Activated B cell treated with CpG ODN at 0.5 μM for 24 hours (primary cell): ENCODE measurements around the gene TREML2. TPM values are rescaled to one million over a fixed set of nuclear protein-coding genes. Genes with fewer than 3 reads are reported as not detected.
"Not testable (repeated sequence)": the region's sequence is repeated elsewhere in the genome, so short reads cannot be mapped to it uniquely, and the experiment has no call there.

Source experiments
- ATAC-seq: fragments of 200-7000 bp; cut with Tn5 transposase; one replicate; pipeline ENCODE4 v1.10.0; 2021; ENCODE audit warnings: low read depth, mild to moderate bottlenecking, moderate library complexity
- CTCF ChIA-PET: fragments of 350-600 bp; sonication (Branson Sonifier 250); formaldehyde crosslinking; loops from one replicate; lab custom pipeline; 2021; ENCODE audit warnings: antibody characterized with exemption; lab: Charles Lee
- POLR2A ChIA-PET: fragments of 350-600 bp; sonication (Branson Sonifier 250); formaldehyde crosslinking; loops from one replicate; lab custom pipeline; 2021; ENCODE audit warnings: antibody characterized with exemption; lab: Charles Lee
- DNase-seq: peaks from one replicate; pipeline ENCODE4 v3.0.0; 2022
- H3K27ac Mint-ChIP-seq: one replicate; pipeline ENCODE4 v1.8.0; 2020; ENCODE audit warnings: mixed read lengths
- H3K27me3 Mint-ChIP-seq: one replicate; pipeline ENCODE4 v1.8.0; 2021; ENCODE audit warnings: mixed read lengths
- H3K36me3 Mint-ChIP-seq: one replicate; pipeline ENCODE4 v1.8.0; 2021; ENCODE audit warnings: low read depth, mixed read lengths
- H3K4me1 Mint-ChIP-seq: one replicate; pipeline ENCODE4 v1.8.0; 2021; ENCODE audit warnings: mixed read lengths
- H3K4me3 Mint-ChIP-seq: one replicate; pipeline ENCODE4 v1.8.0; 2020; ENCODE audit warnings: mild to moderate bottlenecking, mixed read lengths
- H3K9me3 Mint-ChIP-seq: one replicate; pipeline ENCODE4 v1.8.0; 2020; ENCODE audit warnings: mixed read lengths
- intact Hi-C: fragments of 100-400 bp; cut with micrococcal nuclease; formaldehyde crosslinking; loops from one replicate; pipeline ENCODE4 v1.15.1; 2024
- total RNA-seq: library from RNA; stranded (reverse); gene quantifications from 2 replicates; pipeline ENCODE4 v1.2.3, GENCODE V29; 2022
- TF ChIP-seq, protein P1 (sequence below): fragments of 200-600 bp; IDR thresholded peaks from one replicate; pipeline ENCODE4 v1.8.0; 2022; ENCODE audit warnings: antibody characterized with exemption, mild to moderate bottlenecking

TREML2 gene, protein sequence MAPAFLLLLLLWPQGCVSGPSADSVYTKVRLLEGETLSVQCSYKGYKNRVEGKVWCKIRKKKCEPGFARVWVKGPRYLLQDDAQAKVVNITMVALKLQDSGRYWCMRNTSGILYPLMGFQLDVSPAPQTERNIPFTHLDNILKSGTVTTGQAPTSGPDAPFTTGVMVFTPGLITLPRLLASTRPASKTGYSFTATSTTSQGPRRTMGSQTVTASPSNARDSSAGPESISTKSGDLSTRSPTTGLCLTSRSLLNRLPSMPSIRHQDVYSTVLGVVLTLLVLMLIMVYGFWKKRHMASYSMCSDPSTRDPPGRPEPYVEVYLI
- 10.2 and 10.3 TPM in 2 replicates for total RNA-seq

DNA sequence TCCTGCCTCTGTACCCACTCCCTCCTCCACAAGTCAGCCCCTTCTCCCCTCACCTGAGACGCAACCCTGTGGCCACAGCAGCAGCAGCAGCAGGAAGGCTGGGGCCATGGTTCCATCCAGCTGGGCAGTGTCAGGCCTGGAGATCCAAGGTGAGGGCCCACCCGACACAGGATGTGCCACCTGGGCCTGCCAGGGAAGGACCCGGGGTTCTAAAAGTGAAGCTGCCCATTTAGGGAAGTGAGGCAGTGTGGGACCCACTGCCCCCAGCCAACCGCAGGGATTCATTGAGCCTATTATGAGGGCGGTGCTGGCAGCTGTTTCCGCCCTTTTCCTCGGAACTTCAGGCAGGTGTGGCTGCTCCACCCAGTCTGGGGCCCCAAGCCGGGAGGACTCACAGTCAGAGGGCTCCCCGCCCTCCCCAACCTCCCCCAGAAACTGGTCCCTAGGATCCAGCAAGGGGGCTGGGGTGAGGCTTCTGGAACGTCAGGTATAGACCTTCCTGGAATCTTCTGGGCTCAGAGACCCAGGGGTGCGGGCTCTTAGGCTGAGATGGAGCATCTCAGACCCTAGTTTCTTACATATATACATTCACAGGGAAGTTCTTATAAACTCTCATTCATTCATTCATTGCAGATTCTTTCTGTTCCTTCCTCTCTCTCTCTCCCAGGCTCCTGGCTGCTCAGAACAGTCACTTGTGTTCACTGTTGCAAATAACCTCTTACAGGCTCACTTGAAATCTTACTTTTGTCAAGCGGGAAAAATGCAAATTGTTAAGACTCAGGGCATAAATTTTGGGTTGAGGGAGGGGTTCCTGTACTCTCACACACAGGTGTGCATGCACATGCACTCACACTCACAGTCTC lies at the start of gene TREML2:
Gene TREML2, minus strand, starts transcription at position 249 of the 863 bp plus-strand sequence. Its CDS starts 141 bp downstream, at position 108.
- CTCF ChIA-PET: interaction anchor here (1.4 to 1.8 kb wide), 4 partner anchors 9 to 77 kb away, joined by 4 to 8 read pairs (median 5); no protein-coding TSS in a partner anchor
- Mint-ChIP-seq H3K27me3 (no peaks in the 10 kb centered on the region), H3K36me3 (peaks cover 23% of the 10 kb centered on the region), H3K4me1 (peaks cover 79% of the 10 kb centered on the region), H3K4me3 (peak within 1 kb of the TSS; percentile 75), H3K27ac (peak within 1 kb of the TSS; percentile 96), H3K9me3 (no peaks in the 10 kb centered on the region)
- peak; percentile 59 for ATAC-seq
- peak; percentile 55 for DNase-seq
- TF ChIP-seq, protein P1, sequence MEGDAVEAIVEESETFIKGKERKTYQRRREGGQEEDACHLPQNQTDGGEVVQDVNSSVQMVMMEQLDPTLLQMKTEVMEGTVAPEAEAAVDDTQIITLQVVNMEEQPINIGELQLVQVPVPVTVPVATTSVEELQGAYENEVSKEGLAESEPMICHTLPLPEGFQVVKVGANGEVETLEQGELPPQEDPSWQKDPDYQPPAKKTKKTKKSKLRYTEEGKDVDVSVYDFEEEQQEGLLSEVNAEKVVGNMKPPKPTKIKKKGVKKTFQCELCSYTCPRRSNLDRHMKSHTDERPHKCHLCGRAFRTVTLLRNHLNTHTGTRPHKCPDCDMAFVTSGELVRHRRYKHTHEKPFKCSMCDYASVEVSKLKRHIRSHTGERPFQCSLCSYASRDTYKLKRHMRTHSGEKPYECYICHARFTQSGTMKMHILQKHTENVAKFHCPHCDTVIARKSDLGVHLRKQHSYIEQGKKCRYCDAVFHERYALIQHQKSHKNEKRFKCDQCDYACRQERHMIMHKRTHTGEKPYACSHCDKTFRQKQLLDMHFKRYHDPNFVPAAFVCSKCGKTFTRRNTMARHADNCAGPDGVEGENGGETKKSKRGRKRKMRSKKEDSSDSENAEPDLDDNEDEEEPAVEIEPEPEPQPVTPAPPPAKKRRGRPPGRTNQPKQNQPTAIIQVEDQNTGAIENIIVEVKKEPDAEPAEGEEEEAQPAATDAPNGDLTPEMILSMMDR: no peak
- POLR2A ChIA-PET: interaction anchor here (0.6 to 3.4 kb wide), 16 partner anchors 9 to 587 kb away, joined by 3 to 21 read pairs (median 3); partner anchors contain the start of genes NFYA, OARD1 and TOMM6
- intact Hi-C loops: loop anchor here (1.0 to 2.0 kb wide), 2 partner anchors 78 to 129 kb away; partner anchors contain the start of genes NFYA and OARD1

DNA sequence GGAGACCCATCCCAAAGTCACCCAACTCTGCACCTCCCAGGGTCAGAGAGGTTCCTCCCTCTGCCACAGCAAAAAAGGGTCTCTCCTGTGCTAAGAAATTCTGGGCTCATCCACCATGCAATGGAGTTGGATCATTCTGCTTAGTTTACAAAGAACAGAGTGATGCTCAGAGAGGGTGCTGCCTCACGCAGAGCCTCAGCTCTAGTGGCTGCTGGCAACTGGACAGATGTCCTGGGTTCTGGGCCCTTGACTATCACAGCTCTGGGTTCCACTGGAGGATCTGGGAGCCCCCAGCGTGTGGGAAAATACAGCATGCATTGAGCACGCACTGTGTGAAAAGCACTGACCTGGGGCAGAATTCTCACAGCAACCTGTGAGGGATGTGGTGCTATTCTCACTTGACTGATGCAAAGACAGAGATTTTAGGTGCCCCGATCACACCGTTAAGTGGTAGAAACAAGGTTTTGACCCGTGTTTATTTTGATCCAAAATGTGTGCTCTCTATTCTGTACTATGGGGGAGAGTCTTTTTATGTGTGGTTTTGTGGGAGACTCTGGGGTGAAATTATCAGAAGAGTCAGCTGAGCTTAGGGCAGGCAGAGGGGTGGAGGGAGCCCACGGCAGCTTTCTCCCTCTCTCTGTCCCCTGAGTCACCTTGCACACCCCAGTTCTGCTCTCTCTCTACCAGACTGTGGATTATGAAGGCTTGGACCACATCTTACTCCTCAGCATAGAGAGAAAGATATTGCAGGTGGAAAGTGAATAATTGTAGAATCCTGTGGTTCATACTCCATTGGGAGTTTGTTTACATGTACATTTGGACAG lies 47.1 kb upstream of the TREML2 start:
- peaks cover 3% of the 10 kb centered on the region for H3K9me3 Mint-ChIP-seq
- no peaks in the 10 kb centered on the region for H3K36me3 Mint-ChIP-seq
- TF ChIP-seq, protein P1: no peak
- peaks cover 10% of the 10 kb centered on the region for H3K27me3 Mint-ChIP-seq
- ATAC-seq: no peak
- CTCF ChIA-PET: no interaction called here
- no peaks in the 10 kb centered on the region for H3K4me1 Mint-ChIP-seq
- DNase-seq: no peak
- H3K4me3 Mint-ChIP-seq: no peak overlapping the region
- H3K27ac Mint-ChIP-seq: no peak overlapping the region
- intact Hi-C loops: no loop called here
- POLR2A ChIA-PET: no interaction called here

DNA sequence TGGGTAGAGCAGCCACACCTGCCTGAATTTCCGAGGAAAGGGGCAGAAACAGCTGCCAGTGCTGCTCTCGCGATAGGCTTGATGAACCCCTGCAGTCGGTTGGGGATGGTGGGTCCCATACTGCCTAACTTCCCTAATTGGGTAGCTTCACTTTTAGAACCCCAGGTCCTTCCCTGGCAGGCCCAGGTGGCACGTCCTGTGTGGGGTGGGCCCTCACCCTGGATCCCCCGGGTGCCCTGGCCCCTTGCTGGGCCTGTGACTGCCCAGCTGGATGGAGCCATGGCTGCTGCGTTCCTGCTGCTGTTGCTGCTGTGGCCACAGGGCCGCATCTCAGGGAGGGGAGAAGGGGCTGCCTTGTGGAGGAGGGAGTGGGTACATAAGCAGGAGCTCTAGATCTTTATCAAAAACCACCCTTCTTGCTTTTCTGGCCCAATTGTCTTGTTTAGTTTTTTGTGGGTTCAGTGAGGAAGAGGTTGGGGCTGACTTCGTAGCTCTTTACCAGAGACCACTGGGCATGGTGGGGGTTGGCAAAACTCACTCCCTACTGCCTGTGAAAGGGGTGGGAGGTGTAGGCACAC lies 46.4 kb upstream of the TREML2 start:
- POLR2A ChIA-PET: no interaction called here
- TF ChIP-seq, protein P1: no peak
- Mint-ChIP-seq H3K4me1 (no peaks in the 10 kb centered on the region), H3K4me3 (no peak overlapping the region), H3K27me3 (peaks cover 9% of the 10 kb centered on the region), H3K36me3 (no peaks in the 10 kb centered on the region), H3K9me3 (peaks cover 3% of the 10 kb centered on the region), H3K27ac (no peak overlapping the region)
- intact Hi-C loops: no loop called here
- ATAC-seq: no peak
- no peak for DNase-seq
- CTCF ChIA-PET: no interaction called here

DNA sequence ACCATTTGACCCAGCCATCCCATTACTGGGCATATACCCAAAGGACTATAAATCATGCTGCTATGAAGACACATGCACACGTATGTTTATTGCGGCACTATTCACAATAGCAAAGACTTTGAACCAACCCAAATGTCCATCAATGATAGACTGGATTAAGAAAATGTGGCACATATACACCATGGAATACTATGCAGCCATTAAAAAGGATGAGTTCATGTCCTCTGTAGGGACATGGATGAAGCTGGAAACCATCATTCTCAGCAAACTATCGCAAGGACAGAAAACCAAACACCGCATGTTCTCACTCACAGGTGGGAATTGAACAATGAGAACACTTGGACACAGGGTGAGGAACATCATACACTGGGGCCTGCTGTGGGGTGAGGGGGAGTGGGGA lies 45.6 kb upstream of the TREML2 start:
- POLR2A ChIA-PET, ATAC-seq, CTCF ChIA-PET, H3K9me3 Mint-ChIP-seq, H3K4me3 Mint-ChIP-seq, H3K36me3 Mint-ChIP-seq, H3K27me3 Mint-ChIP-seq, DNase-seq, intact Hi-C loops, H3K4me1 Mint-ChIP-seq, H3K27ac Mint-ChIP-seq: not testable (repeated sequence)
